ENCODE measurements around the gene FGF22.
"Not testable (repeated sequence)": the region's sequence is repeated elsewhere in the genome, so short reads cannot be mapped to it uniquely, and the experiment has no call there.

The FGF22 gene

DNA sequence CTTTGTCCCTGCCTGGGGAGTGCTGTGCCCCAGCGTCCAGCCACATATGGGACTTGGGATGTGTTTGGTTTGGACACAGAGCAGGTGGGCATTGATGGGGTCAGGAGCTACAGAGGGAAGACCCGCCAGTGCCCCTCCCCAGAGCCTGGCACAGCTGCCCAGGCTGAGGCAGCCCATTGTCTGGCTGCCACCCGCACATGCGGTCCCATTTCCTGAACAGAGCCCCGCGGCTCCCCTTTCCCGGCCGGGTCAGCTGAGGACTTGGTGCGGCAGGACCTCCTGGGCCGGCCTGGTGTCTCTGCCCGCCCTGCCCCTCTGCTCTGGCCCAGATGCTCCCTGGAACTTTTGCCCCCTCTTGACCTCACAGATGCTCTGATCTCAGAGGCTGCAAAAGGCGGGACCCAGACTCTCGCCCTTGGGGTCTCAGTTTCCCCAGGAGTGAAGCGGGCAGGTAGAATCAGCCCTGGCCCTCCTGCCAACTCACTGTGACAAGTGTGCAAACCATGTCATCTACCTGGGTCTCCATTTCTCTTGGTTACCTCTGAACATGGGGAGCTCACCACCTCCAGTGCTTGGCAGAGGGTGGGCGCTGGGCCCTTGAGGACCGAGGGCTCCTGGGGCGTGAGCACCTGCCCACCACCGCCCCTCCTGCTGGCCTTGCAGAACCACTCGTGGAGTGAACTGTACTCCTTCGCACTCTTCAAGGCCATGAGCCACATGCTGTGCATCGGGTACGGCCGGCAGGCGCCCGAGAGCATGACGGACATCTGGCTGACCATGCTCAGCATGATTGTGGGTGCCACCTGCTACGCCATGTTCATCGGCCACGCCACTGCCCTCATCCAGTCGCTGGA lies 32.2 kb upstream of the FGF22 start:
- no peak for DNase-seq

DNA sequence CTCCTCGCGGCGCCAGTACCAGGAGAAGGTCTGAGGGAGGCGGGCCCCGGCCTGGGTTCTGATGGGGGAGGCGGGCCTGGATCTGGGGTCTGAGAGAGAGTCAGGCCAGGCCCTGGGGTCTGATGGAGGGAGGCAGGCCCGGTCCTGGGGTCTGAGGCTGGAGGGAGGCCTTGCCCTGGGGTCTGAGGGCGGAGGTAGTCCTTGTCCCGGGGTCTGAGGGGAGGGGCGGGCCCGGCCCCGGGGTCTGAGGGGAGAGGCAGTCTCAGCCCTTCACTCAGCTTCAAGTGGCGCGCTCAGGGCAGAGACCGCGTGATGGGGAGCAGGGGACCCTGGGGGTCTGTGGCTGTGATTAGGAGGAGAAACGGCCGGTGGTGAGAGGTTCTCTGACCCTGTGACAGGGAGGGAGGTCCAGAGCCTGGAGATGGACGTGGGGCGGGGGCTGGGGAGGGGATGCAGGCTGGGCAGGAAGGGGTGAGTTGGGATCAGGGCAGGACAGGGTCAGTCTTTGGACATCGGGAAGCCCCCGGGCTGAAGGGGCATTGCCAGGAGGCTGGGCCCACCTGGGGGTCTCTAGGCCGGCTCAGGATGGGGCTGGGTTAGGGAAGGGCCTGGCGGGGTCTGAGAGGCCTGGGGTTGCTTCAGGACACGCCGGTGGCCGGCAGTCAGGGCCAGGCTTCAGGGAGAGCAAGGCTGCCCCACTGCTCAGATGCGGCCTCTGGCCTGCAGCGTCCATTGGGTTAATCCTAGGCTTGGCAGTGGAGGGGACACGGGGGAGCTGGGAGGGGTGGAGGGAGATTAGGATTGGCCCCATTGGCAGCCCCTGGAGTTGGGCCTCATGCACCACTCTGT lies 31.3 kb upstream of the FGF22 start:
- no peak for DNase-seq

DNA sequence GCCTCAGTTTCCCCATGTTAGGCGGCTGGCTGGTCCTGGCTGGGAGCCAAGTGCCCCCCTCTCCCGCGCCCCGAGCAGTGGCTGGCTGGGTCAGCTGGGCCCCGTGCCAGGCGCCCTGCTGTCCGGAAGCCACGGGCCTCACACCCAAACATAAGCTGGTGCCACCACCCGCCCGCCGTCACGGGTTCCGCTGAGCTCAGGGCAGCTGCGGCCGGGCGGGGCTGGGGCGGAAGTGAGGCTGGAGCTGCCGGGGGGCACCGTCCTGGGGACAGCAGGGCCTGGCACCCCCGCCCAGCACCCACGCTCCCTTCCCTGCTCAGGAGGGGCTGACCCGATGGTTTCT lies 30.7 kb upstream of the FGF22 start:
- DNase-seq, result no peak

DNA sequence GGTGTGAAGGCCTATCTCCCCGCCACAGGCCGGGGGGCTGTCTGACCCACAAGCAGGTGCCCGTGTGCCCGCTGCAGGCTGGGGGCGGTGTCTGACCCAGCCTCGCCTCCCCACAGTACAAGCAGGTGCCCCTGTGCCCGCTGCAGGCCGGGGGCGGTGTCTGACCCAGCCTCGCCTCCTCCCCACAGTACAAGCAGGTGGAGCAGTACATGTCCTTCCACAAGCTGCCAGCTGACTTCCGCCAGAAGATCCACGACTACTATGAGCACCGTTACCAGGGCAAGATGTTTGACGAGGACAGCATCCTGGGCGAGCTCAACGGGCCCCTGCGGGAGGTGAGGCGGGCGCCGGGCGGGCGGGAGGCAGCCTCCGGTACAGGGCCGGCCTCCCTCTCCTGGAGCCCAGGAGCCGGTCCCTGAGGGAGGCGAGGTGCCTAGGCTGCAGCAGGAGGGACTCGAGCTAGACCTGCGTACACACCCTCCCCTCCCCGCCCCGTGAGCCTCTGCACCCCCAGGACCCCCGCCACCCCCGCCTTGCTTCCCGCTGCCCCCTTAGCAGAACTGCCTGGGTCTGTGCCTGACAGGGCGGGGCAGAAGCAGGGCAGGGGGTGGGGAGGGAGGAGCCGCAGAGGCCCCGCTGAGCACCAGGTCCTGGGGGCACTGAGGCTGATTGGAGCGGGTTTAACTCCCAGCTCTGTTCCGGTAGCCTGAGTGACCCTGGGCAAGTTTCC lies 29.4 kb upstream of the FGF22 start:
- peak; percentile 43 for DNase-seq

DNA sequence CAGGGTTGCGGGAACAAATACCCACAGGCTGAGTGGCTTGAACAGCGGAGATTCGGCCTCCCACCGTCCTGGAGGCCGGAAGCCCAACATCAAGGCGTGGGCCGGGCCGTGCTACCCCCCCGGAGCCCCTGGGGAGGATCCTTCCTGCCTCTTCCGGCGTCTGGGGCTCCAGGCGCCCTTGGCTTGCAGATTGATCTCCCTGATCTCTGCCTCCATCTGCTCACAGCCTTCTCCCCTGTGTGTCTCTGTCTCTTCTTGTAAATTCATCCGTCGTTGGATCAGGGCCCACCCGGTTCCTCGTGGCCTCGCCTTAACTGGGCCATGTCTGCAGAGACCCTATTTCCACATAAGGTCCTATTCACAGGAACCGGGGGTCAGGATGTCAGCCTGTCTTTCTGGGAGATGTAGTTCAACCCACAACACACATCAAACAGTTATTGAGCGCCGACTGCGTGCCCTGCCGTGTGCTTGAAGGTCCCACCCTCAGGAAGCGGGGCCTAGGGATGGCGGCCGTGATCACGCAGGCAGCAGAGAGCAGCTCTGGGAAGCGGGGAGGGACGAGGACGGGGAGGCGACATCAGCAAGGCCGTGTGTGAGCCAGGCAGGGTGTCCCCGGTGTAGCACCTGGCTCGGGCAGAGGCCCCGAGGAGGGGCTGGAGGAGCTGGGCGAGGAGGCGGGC lies 28.7 kb upstream of the FGF22 start:
- DNase-seq, result peak; percentile 67

DNA sequence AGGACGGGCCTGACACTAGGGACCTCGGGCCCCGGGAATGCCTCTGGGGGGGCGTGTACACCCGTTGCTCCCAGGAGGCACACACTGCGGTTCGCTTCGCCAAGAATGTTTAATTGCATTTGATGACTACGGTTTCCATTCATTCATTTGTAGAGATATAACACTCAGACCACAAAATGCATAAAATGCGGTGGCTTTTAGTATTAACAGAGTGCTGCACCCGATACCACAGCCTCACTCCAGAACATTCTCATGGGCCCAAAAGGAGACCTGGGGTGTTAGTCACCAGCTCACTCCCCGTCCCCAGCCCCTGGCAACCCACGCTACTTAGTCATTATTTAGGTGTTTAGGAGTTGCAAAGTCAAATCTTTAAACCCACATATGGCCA lies 28.2 kb upstream of the FGF22 start:
- peak; percentile 82 for DNase-seq

DNA sequence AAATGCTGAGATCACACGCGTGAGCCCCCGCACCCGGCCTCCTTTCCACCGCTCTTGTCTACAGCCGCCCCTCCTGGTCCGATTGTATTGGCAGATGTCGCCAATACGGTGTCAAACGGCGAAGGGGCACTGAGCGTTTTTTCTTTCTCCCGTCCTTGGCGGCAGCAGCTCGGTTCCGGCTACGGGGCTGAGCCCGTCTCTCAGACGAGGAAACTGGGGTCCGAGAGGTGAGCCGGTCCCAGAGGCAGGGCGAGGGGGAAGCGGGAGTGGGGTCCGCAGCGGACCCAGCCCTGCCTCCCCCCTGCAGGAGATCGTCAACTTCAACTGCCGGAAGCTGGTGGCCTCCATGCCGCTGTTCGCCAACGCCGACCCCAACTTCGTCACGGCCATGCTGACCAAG lies 26.7 kb upstream of the FGF22 start:
- no peak for DNase-seq

DNA sequence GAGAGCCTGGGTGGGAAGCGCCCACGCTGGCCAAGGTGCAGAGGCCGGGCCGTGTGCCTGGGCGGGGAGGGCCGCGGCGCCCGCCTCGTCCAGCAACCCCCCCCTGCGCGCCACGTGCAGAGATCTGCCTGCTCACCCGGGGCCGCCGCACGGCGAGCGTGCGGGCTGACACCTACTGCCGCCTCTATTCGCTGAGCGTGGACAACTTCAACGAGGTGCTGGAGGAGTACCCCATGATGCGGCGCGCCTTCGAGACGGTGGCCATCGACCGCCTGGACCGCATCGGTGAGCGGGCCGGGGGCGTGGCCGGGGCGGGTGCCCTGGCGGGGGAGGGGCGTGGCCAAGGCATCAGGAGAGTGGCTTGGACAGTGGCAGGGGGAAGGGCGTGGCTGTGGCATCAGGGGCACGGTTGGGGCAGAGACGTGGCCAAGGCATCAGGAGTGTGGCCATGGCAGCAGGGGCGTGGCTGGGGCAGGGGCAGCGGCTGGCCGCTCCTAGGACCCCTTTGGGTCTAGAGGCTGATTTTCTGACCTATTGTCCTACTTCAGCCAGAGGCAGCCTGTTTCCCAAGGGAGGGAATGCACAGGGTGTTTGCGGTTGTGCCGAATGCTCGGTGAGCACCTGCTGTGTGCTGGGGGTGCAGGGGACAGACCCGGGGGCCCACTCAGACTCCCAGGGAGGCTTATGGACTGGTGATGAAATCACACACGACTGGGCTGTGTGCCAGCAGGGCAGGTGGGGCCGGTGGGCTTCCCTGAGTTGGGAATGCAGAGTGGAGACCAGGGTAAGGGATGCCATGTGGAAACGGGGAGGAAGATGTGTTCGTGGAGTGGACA lies 25.7 kb upstream of the FGF22 start:
- no peak for DNase-seq

DNA sequence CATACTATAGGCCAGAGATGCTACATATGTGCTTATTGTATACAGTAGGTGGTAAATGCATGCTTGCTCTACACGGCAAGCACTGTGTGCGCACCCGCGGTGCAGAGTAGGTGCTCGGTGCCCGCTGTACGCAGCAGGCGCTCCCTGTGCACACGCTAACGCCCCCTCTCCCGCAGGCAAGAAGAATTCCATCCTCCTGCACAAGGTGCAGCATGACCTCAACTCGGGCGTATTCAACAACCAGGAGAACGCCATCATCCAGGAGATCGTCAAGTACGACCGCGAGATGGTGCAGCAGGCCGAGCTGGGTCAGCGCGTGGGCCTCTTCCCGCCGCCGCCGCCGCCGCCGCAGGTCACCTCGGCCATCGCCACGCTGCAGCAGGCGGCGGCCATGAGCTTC lies 24.1 kb upstream of the FGF22 start:
- DNase-seq, result no peak

DNA sequence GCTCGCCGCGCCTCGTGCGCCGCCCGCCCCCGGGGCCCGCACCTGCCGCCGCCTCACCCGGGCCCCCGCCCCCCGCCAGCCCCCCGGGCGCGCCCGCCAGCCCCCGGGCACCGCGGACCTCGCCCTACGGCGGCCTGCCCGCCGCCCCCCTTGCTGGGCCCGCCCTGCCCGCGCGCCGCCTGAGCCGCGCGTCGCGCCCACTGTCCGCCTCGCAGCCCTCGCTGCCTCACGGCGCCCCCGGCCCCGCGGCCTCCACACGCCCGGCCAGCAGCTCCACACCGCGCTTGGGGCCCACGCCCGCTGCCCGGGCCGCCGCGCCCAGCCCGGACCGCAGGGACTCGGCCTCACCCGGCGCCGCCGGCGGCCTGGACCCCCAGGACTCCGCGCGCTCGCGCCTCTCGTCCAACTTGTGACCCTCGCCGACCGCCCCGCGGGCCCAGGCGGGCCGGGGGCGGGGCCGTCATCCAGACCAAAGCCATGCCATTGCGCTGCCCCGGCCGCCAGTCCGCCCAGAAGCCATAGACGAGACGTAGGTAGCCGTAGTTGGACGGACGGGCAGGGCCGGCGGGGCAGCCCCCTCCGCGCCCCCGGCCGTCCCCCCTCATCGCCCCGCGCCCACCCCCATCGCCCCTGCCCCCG lies 23.5 kb upstream of the FGF22 start:
- DNase-seq, result no peak

DNA sequence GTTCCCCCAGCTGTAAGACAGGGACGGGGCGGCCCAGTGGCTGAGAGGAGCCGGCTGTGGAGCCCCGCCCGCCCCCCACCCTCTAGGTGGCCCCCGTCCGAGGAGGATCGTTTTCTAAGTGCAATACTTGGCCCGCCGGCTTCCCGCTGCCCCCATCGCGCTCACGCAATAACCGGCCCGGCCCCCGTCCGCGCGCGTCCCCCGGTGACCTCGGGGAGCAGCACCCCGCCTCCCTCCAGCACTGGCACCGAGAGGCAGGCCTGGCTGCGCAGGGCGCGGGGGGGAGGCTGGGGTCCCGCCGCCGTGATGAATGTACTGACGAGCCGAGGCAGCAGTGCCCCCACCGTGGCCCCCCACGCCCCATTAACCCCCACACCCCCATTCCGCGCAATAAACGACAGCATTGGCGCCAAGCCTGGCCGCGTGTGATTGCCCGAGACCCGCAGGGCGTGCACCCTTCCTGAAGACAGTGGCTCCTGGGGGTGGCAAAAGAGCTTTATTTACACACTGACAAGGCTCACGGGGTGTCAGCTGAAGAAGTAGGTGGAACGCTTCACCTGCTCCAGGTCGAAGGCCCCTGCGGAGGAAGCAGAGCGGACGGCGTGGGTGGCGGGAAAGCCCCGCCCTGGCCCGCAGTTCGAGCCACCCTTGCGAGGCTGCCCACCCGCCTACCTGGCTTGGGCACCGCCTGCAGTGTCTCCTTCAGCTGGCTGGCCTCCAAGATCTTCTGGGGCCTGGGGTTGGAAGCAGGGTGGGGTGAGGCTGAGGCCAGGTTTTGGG lies 22.7 kb upstream of the FGF22 start:
- no peak for DNase-seq

DNA sequence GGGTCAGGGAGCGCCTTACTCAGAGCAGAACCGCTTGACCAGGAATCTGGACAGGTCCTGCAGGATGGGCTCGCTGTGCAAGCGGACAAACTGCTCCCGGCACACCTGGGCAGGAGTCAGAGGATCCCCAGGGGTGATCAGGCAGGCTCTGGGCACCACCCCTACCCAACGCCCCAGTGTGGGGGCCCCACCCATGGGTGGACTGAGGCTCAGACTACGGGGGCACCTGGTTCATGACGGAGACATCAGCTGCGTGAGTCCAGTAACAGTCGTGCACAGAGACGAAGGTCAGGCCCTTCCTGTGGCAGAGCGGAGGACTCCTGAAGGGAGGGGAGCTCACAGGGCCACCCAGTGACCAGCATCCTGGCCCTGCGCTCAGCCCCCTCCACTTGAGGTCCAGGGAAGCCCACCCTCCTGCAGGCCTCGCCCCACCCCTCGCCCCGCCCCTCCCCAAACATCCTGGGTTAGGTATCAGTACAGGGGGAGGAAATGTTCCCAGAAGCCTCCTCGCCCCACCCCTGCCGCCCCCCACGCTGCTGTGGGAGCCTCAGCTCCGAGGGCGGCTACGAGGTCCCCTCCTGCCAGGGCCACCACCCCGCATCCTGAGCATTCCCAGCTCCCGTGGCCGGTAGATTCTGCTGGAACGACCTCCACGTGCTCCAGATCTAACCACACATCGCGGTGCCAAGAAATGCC lies 22.0 kb upstream of the FGF22 start:
- no peak for DNase-seq

DNA sequence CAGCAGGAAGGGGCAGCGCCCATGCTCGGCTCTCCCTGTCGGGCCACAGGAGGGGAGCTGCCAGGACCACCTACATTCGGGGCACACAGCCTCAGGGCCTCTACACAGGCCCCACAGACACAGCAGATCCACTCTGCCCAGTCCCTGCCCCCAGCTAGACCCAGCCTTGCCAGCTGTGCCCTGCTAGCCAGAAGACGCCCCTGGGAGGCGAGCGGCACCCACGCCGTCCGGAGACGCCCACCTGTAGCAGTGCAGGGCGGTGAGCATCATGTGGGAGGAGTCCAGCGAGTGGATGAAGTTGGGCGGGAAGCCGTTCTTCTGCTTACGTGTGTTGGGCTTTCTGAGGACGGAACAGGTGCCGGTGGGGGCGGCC lies 21.4 kb upstream of the FGF22 start:
- no peak for DNase-seq

DNA sequence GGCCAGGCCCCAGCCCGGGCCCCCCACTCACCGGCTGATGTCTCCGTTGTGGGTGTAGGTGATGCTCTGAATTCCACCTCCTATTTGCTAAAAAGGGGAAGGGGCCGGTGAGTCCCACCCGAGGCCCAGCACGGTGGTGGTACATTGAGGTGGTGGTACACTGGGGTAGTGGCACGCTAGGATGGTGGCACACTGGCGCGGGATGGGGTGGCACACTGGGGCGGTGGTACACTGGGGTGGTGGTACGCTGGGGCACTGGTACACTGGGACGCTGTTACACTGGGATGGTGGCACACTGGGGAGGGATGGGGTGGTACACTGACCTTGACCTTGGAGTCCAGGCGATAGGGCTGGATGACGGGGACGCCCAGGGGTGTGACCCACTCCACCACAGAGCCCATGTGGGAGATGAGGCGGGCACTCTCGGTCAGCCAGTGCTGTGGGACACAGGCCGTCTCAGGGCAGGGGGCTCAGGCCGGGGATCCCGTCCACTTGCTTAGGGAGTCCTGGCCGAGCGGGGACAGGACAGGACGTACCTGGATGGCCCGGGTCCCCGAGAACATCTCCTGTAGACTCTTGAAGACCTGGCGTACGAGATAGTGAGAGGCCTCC lies 20.9 kb upstream of the FGF22 start:
- DNase-seq, result no peak

DNA sequence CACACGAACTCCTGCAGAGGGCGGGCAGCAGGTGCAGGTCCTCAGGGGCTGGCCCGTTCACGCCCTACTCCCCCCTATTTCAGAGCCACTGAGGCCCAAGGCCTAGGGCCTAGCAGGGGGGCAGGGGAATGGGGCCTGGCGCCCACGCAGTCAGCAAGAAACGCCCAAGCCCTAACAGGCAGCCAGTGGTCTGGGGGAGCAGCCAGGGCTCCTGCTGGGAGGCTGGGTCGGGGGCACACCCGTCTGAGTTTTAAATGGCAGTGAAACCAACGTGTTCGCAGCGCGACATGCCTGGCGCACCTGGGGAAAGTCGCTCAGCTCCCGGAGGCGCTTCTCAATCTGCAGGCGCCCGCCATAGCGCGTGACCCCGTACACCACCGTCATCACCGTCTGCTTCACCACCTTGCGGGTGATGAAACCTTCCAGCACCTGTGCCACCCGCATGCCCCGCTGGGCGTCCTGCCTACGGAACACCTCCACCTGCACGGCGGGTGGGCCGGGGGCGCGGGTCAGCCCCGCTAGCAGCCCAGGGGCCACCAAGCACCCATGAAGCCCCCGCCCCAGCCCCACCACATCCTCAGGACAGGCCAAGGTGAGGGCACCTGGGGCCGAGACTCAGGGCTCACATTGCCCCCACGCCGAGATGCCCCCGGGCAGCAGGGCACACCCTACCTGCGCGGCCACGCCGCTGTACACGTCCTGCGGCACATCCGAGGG lies 20.2 kb upstream of the FGF22 start:
- no peak for DNase-seq

DNA sequence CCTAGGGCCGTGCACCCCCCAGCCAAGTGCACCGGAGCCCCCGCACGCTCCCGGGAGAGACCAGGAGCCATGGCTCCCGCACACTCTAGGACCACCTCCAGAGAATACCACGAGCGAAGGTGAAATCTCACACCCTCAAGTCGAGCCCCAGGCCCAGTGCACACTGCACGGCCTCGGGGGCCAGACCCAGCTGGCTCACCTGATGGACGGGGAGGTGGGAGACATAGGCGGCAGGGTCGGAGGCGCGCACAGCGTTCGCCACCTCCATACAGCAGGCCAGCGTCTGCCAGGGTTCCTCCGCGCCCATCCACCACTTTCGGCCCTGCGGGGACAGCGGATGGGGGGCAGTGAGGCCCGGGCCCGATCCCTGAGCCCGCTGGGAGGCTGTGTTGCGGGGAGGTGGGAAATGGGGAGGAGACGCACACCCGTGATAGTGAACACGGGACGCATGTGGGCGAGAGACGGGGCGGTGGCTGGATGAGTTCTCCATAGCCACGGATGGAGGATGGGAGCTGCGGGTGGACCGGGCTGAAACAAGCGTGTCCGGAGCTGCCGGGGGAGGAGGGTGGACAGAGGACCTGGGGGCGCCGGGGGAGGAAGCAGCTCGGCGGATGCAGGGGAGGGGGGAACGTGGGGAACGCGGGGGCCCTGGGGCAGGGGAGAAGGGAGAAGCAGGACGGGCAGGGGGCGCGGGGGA lies 19.4 kb upstream of the FGF22 start:
- DNase-seq, result no peak

DNA sequence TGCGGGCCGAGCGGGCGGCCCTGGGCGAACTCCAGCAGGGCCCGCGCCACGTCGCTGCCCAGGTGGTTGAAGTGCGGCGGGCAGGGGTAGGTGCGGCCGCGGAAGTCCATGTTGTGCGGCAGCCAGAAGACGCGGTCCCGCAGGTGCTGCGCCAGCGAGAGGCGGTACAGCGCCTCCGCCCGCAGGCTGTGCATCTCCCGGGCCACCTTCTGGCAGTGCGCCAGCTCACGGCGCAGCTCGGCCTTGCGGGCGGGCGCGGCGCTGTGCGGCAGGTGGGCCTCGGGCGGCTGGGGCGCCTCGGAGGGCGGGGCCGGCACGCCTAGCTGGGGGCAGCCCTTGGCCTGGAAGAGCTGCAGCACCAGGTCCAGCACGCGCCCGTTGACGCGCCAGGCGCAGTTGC lies 18.5 kb upstream of the FGF22 start:
- not testable (repeated sequence) for DNase-seq

DNA sequence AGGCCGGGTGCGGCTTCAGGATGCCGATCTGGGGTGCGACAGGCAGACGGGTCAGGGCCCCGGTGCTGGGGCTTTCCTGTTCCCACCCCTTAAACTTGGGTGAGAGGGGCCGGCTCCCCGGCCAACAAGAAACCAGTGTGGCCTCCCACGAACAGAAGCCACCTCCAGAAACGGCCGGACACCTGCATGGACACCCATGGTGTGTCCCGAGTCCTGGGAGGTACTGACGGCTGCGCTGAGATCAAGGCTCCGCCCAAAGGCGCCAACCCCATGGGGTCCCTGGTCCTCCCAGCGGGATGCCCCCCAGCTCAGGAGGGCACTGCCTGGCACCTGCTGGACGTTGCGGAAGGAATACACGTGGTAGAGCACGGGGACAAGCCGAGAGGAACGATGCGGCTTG lies 17.9 kb upstream of the FGF22 start:
- DNase-seq, result no peak
